AG04449 (cell line): ENCODE measurements around the gene ERCC6.

Source experiments
- CTCF ChIA-PET: fragments of 350-600 bp; formaldehyde crosslinking; extraction: SDS; loops from one replicate; lab custom pipeline; 2021; ENCODE audit warnings: antibody characterized with exemption; lab: Yijun Ruan, JAX
- POLR2A ChIA-PET: fragments of 400-600, 350-600 bp; formaldehyde crosslinking; extraction: SDS; loops from one replicate; lab custom pipeline; 2020; ENCODE audit warnings: antibody characterized with exemption, inconsistent platforms; lab: Yijun Ruan, JAX
- DNase-seq: peaks from one replicate; pipeline ENCODE4 v3.0.0-alpha.2; 2010; ENCODE audit warnings: low read depth, low spot score
- H3K4me3 ChIP-seq: 2 replicates; pipeline ENCODE4 v1.5.1; 2011; ENCODE audit warnings: low read depth, mild to moderate bottlenecking, control low read depth, low read length
- TF ChIP-seq, protein P1 (sequence below): IDR thresholded peaks from one replicate; pipeline ENCODE4 v1.5.1; 2011; ENCODE audit warnings: mild to moderate bottlenecking, moderate library complexity, low read length, control low read depth, inconsistent platforms; ENCODE audit not compliant: insufficient read depth; ENCODE audit errors: missing control alignments

Gene ERCC6

GRCh38 chr10:49508249-49508648 lies 30.7 kb downstream of the ERCC6 start:
- ChIA-PET POLR2A (no interaction called here), CTCF (interaction anchor here (5.2 to 12.6 kb wide), 4 partner anchors 15 to 850 kb away, joined by 40 to 315 read pairs (median 111); no protein-coding TSS in a partner anchor)
- no peak for DNase-seq

DNA sequence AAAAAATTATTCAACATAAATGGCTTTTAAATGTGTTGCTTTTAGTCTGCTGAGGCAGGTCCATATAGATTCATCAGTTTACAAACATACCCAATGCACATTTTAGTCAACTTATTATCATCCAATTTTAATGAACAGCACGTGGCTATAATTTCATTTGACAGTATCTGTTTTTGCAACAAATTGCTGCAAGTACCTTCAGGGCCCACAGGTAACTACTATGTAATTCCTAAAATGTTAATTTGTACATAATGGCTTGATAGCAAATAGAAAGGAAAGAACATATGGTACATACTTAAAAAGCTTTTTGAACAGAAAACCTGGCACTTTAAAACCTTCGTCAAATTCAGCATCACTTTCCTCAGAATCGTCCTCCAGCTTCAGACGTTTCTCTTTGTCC lies 33.3 kb downstream of the ERCC6 start:
- H3K4me3 ChIP-seq = no peak overlapping the region
- POLR2A ChIA-PET = no interaction called here
- TF ChIP-seq, protein P1, sequence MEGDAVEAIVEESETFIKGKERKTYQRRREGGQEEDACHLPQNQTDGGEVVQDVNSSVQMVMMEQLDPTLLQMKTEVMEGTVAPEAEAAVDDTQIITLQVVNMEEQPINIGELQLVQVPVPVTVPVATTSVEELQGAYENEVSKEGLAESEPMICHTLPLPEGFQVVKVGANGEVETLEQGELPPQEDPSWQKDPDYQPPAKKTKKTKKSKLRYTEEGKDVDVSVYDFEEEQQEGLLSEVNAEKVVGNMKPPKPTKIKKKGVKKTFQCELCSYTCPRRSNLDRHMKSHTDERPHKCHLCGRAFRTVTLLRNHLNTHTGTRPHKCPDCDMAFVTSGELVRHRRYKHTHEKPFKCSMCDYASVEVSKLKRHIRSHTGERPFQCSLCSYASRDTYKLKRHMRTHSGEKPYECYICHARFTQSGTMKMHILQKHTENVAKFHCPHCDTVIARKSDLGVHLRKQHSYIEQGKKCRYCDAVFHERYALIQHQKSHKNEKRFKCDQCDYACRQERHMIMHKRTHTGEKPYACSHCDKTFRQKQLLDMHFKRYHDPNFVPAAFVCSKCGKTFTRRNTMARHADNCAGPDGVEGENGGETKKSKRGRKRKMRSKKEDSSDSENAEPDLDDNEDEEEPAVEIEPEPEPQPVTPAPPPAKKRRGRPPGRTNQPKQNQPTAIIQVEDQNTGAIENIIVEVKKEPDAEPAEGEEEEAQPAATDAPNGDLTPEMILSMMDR = no peak
- CTCF ChIA-PET = interaction anchor here (0.7 to 3.2 kb wide), 3 partner anchors 14 to 98 kb away, joined by 3 to 11 read pairs (median 11); no protein-coding TSS in a partner anchor
- DNase-seq = no peak

More at GRCh38 chr10:49508249-49508648, 30.7 kb downstream of the ERCC6 start:
- H3K4me3 ChIP-seq = no peak overlapping the region
- TF ChIP-seq, protein P1 = no peak

DNA sequence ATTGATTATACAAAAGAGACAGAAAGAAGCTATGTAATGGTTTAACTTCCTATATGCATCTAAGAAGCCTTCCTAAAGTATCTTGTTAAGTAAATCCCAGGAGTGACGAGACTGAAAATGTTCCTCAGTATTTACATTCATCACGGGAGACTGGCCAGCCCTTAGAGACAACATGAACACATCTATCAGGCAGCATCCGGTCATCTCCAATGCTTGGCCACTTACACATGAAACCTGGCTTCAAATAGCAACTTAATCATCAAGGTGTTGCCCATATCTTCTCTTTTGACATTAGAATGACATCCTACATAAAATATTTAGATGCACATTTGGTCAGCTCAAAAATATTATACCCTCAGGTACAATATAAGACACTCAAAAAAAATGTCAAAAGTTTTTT lies 33.8 kb downstream of the ERCC6 start:
- no peak overlapping the region for H3K4me3 ChIP-seq
- POLR2A ChIA-PET = no interaction called here
- CTCF ChIA-PET = interaction anchor here (0.7 to 3.2 kb wide), 3 partner anchors 14 to 98 kb away, joined by 3 to 11 read pairs (median 11); no protein-coding TSS in a partner anchor
- TF ChIP-seq, protein P1 = no peak
- DNase-seq = no peak

- H3K4me3 ChIP-seq = no peak overlapping the region
- DNase-seq = no peak
- TF ChIP-seq, protein P1 = no peak
- ChIA-PET CTCF (interaction anchor here (0.7 to 3.2 kb wide), 3 partner anchors 15 to 97 kb away, joined by 3 to 11 read pairs (median 11); no protein-coding TSS in a partner anchor), POLR2A (no interaction called here)
Measured at GRCh38 chr10:49504528-49504927, 34.4 kb downstream of the ERCC6 start.

GRCh38 chr10:49502358-49502757 lies 36.6 kb downstream of the ERCC6 start:
- no peak for DNase-seq
- ChIA-PET POLR2A (no interaction called here), CTCF (interaction anchor here (1.0 to 5.7 kb wide), 6 partner anchors 9 to 95 kb away, joined by 3 to 53 read pairs (median 18); no protein-coding TSS in a partner anchor)
- no peak overlapping the region for H3K4me3 ChIP-seq
- TF ChIP-seq, protein P1 = no peak

DNA sequence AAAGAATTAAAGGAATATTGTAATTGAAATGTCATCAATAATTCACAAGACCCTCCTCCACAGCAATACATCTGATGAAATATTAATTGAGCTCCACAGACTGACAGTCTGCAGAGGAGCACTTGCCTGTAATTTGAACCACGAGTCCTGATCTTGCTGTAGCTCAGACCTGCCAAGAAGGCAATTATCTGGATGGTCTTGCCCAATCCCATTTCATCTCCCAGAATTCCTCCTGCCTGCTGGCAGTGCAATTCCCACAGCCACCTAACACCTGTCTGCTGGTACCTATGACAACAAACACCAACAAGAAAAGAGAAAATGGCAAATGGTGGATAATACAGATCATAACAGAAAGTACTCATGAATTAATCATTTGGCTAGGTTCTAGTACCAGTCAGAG lies 38.5 kb downstream of the ERCC6 start:
- TF ChIP-seq, protein P1 = no peak
- ChIA-PET POLR2A (no interaction called here), CTCF (interaction anchor here (1.2 to 5.7 kb wide), 5 partner anchors 11 to 845 kb away, joined by 3 to 53 read pairs (median 24); no protein-coding TSS in a partner anchor)
- no peak for DNase-seq
- H3K4me3 ChIP-seq = no peak overlapping the region
